Fibroblast of villous mesenchyme (primary cell): ENCODE data around the gene FHAD1. TPM values are rescaled to one million over a fixed set of nuclear protein-coding genes. Genes with fewer than 3 reads are reported as not detected.
"Not testable (repeated sequence)": the region's sequence is repeated elsewhere in the genome, so short reads cannot be mapped to it uniquely, and the experiment has no call there.

Source experiments
- DNase-seq: peaks from one replicate; pipeline ENCODE4 v3.0.0-alpha.2; 2010; ENCODE audit warnings: low read depth
- H3K4me3 ChIP-seq: 2 replicates; pipeline ENCODE4 v1.5.1; 2011; ENCODE audit warnings: low read depth, mild to moderate bottlenecking, low read length
- total RNA-seq: library from RNA; depleted of rRNA; stranded (reverse); fragments of >200 nt; gene quantifications from 2 replicates; pipeline ENCODE4 v1.2.3, GENCODE V29; 2012
- TF ChIP-seq, protein P1 (sequence below): IDR thresholded peaks from 2 replicates; pipeline ENCODE4 v1.5.1; 2012; ENCODE audit warnings: low read depth, mild to moderate bottlenecking, low read length; ENCODE audit not compliant: insufficient read depth

Gene FHAD1
- total RNA-seq, 1 donor: under 0.01 TPM

DNA sequence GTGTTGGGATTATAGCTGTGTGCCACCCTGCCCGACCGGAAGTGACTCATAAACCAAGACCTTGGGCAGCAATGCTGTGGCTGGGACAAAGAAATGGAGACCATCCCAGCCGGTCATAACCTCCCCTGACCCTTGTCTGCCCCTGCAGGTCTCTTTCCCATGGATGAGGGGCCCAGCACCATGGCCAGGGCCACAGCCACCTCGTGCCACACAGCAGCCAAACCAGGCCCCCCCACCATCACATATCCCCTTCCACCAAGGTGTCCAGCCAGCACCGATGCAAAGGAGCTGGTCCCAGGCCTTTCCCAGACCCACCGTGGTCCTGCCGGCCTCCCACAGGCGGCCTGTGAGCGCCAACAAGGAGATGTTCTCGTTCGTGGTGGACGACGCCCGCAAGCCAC lies 42.2 kb downstream of the FHAD1 start:
- DNase-seq: no peak
- no peak overlapping the region for H3K4me3 ChIP-seq
- TF ChIP-seq, protein P1, sequence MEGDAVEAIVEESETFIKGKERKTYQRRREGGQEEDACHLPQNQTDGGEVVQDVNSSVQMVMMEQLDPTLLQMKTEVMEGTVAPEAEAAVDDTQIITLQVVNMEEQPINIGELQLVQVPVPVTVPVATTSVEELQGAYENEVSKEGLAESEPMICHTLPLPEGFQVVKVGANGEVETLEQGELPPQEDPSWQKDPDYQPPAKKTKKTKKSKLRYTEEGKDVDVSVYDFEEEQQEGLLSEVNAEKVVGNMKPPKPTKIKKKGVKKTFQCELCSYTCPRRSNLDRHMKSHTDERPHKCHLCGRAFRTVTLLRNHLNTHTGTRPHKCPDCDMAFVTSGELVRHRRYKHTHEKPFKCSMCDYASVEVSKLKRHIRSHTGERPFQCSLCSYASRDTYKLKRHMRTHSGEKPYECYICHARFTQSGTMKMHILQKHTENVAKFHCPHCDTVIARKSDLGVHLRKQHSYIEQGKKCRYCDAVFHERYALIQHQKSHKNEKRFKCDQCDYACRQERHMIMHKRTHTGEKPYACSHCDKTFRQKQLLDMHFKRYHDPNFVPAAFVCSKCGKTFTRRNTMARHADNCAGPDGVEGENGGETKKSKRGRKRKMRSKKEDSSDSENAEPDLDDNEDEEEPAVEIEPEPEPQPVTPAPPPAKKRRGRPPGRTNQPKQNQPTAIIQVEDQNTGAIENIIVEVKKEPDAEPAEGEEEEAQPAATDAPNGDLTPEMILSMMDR: no peak

DNA sequence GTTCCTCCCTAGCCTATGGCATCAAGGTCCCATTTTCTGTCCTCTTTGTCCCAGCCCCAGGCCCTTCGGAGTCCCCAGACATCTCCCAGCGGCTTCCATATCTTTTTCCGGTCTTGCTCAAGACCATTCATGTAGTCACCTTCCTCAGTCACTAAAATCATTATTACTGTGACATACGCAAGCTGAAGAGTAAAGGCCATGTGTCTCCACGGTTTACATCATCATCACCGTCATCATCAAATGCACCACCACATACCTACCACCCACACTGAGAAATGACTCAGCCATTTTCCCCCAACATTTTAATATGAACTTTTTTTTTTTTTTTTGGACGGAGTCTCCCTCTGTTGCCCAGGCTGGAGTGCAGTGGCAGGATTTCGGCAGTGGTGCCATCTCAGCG lies 43.4 kb downstream of the FHAD1 start:
- no peak overlapping the region for H3K4me3 ChIP-seq
- TF ChIP-seq, protein P1: no peak
- DNase-seq: peak; percentile 53

DNA sequence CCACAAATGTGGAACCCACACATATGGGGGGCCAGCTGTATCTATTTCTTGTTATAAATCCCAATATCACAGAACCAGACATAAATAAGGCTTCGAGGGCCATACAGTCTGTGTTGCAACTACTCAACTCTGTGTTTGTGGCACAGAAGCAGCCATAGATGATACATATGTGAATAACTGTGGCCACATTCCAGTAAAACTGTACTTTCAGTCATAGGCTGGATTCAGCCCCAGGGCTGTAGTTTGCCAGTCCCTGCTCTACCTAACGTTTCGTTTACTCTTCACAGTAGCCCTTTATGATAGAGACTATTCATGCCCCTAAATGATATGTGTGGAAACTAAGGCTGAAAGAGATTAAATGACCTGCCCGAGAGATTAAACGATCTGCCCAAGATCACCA lies 48.7 kb downstream of the FHAD1 start:
- TF ChIP-seq, protein P1: no peak
- no peak overlapping the region for H3K4me3 ChIP-seq
- no peak for DNase-seq

DNA sequence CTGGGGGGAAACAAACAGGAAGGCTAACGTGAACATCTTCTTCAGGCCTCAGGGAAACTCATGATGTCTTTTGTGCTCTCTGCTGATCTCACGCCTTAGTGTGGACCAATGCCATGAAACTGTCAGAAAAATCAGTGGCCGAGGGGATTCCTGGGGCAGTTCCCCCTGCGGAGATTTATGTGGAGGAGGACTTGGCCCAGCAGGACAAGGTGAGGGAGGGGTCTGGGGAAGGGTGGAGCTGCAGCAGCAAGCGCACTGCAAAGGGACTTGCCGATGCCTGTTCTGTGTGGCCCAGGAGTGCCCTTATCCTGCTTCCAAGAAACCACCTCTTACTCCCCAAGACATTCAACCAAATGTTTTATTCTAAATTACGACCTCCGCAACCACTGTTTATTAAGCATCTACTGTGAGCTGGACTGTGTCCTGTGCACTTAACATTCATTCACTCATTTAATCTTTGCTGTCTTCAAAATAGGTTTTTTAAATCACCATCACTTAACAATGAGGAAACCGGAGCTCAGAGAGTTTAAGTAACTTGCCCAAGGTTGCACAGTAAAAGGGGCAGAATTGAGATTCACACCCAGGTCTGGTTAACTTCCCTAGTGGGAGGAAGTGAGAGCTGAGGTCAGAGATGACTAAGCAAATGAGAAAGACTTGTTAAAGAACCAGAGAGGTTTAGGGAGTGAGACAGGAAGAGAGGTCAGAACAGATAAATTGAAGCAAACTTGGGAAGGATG lies 49.7 kb downstream of the FHAD1 start:
- no peak for DNase-seq
- TF ChIP-seq, protein P1: no peak
- H3K4me3 ChIP-seq: no peak overlapping the region

DNA sequence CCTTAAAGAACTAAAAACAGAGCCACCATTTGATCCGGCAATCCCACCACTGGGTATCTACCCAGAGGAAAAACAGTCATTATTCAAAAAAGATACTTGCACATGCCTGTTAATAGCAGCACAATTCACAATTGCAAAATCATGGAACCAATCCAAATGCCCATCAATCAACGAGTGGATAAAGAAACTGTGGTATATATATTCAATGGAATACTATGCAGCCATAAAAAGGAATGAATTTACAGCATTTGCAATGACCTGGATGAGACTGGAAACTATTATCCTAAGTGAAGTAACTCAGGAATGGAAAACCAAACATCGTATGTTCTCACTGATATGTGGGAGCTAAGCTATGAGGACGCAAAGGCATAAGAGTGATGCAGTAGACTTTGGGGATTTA lies 51.0 kb downstream of the FHAD1 start:
- H3K4me3 ChIP-seq, DNase-seq: not testable (repeated sequence)

DNA sequence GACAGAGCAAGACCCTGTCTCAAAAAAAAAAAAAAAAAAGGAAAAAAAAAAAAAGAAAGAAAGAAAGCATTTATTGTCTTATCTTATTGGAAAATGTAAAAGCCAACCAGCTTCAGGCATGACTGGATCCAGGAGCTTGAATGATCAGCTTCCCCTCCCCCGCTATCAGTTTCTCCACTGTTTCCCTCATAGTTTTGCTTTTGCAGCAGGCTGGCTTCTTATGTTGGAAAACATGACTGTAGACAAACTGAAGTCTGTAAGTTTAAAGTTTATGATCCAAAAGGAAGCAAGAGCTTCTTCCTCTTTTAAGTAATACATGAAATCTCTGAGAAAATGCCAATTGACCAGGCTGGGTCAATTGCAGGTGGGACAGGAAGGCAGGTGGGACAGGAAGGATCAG lies 52.2 kb downstream of the FHAD1 start:
- DNase-seq: no peak
- TF ChIP-seq, protein P1: no peak
- H3K4me3 ChIP-seq: no peak overlapping the region

DNA sequence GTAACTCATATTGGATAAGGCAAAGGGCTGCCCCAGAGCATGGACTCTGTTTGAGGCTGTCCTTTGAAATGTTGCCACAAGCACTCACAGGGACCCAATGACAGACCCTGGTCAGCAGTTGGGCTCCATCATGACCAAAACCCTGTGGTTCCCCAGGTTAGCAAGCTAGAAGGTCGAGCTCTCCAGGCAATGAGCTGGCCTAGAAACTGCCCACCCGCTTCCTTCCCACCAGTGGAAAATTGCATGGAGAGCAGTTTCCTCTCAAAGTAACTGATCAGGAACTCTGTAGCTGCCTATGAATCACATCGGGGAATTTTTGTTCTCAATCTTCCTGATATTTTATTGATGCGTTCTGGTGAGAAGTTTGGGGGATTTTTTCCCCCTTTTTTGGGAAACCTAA lies 52.8 kb downstream of the FHAD1 start:
- TF ChIP-seq, protein P1: no peak
- DNase-seq: no peak

More for the DNA sequence above, 52.8 kb downstream of the FHAD1 start:
- H3K4me3 ChIP-seq: no peak overlapping the region
